Progenitor cell of endocrine pancreas (in vitro differentiated cells): Measurements from ENCODE around the gene KIF4B. TPM values are rescaled to one million over a fixed set of nuclear protein-coding genes. Genes with fewer than 3 reads are reported as not detected.

Source experiments
- DNase-seq: peaks from one replicate; pipeline ENCODE4 v3.0.0; 2021; ENCODE audit warnings: low spot score; ENCODE audit not compliant: unreplicated experiment
- H3K27ac Mint-ChIP-seq: 2 replicates; pipeline ENCODE4 v1.8.0; 2021; ENCODE audit warnings: mild to moderate bottlenecking, moderate library complexity, mixed read lengths
- H3K27me3 Mint-ChIP-seq: 2 replicates; pipeline ENCODE4 v1.8.0; 2021; ENCODE audit warnings: mixed read lengths
- H3K36me3 Mint-ChIP-seq: 2 replicates; pipeline ENCODE4 v1.8.0; 2022; ENCODE audit warnings: mixed read lengths; ENCODE audit not compliant: insufficient read depth
- H3K4me1 Mint-ChIP-seq: 2 replicates; pipeline ENCODE4 v1.8.0; 2021; ENCODE audit warnings: low read depth, mixed read lengths
- H3K4me3 Mint-ChIP-seq: 2 replicates; pipeline ENCODE4 v1.8.0; 2021; ENCODE audit warnings: low read depth, mild to moderate bottlenecking, moderate library complexity, mixed read lengths
- H3K9me3 Mint-ChIP-seq: 2 replicates; pipeline ENCODE4 v1.8.0; 2021; ENCODE audit warnings: low read depth, mixed read lengths
- long read RNA-seq: library from polyadenylated mRNA; unstranded; transcript quantifications from one replicate; pipeline ENCODE4 v2.0.0, GENCODE V29; 2020
- total RNA-seq: library from RNA; stranded (reverse); gene quantifications from 2 replicates; pipeline ENCODE4 v1.2.1, GENCODE V29; 2021
- TF ChIP-seq, protein P1 (sequence below): fragments of 200-600 bp; sonication (generic); IDR thresholded peaks from one replicate; pipeline ENCODE4 v1.5.0; 2021; ENCODE audit warnings: antibody characterized with exemption, mild to moderate bottlenecking; ENCODE audit not compliant: unreplicated experiment

The KIF4B gene, protein sequence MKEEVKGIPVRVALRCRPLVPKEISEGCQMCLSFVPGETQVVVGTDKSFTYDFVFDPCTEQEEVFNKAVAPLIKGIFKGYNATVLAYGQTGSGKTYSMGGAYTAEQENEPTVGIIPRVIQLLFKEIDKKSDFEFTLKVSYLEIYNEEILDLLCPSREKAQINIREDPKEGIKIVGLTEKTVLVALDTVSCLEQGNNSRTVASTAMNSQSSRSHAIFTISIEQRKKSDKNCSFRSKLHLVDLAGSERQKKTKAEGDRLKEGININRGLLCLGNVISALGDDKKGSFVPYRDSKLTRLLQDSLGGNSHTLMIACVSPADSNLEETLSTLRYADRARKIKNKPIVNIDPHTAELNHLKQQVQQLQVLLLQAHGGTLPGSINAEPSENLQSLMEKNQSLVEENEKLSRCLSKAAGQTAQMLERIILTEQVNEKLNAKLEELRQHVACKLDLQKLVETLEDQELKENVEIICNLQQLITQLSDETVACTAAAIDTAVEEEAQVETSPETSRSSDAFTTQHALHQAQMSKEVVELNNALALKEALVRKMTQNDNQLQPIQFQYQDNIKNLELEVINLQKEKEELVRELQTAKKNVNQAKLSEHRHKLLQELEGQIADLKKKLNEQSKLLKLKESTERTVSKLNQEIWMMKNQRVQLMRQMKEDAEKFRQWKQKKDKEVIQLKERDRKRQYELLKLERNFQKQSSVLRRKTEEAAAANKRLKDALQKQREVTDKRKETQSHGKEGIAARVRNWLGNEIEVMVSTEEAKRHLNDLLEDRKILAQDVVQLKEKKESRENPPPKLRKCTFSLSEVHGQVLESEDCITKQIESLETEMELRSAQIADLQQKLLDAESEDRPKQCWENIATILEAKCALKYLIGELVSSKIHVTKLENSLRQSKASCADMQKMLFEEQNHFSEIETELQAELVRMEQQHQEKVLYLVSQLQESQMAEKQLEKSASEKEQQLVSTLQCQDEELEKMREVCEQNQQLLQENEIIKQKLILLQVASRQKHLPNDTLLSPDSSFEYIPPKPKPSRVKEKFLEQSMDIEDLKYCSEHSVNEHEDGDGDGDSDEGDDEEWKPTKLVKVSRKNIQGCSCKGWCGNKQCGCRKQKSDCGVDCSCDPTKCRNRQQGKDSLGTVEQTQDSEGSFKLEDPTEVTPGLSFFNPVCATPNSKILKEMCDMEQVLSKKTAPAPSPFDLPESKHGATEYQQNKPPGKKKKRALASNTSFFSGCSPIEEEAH
- total RNA-seq = not detected in 2 replicates
- long read RNA-seq = 0 reads

DNA sequence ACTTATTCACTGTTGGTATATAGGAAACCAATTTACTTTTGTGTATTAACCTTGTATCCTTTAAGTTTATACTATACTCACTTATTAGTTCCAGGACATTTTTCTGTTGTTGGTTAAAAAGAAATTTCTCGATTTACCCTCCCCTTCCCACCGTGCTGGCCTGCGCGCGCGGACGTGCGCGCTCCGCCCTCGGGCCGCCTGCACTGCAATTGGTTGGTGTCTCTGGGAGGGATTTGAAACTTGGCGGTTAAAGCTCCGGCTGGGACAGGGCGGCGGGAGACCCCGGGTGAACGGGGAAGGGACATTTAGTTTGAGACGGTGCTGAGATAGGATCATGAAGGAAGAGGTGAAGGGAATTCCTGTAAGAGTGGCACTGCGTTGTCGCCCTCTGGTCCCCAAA, at the start of gene KIF4B:
KIF4B (plus strand) TSS at position 230 of the 400 bp plus-strand sequence; CDS start at position 335, 105 bp downstream.
- TF ChIP-seq, protein P1, sequence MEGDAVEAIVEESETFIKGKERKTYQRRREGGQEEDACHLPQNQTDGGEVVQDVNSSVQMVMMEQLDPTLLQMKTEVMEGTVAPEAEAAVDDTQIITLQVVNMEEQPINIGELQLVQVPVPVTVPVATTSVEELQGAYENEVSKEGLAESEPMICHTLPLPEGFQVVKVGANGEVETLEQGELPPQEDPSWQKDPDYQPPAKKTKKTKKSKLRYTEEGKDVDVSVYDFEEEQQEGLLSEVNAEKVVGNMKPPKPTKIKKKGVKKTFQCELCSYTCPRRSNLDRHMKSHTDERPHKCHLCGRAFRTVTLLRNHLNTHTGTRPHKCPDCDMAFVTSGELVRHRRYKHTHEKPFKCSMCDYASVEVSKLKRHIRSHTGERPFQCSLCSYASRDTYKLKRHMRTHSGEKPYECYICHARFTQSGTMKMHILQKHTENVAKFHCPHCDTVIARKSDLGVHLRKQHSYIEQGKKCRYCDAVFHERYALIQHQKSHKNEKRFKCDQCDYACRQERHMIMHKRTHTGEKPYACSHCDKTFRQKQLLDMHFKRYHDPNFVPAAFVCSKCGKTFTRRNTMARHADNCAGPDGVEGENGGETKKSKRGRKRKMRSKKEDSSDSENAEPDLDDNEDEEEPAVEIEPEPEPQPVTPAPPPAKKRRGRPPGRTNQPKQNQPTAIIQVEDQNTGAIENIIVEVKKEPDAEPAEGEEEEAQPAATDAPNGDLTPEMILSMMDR = no peak
- no peak within 1 kb of the TSS for H3K27ac Mint-ChIP-seq
- H3K4me3 Mint-ChIP-seq = no peak within 1 kb of the TSS
- H3K36me3 Mint-ChIP-seq = no peaks in the 10 kb centered on the region
- H3K27me3 Mint-ChIP-seq = peaks cover 6% of the 10 kb centered on the region
- H3K9me3 Mint-ChIP-seq = peaks cover 7% of the 10 kb centered on the region
- no peaks in the 10 kb centered on the region for H3K4me1 Mint-ChIP-seq
- DNase-seq = no peak

DNA sequence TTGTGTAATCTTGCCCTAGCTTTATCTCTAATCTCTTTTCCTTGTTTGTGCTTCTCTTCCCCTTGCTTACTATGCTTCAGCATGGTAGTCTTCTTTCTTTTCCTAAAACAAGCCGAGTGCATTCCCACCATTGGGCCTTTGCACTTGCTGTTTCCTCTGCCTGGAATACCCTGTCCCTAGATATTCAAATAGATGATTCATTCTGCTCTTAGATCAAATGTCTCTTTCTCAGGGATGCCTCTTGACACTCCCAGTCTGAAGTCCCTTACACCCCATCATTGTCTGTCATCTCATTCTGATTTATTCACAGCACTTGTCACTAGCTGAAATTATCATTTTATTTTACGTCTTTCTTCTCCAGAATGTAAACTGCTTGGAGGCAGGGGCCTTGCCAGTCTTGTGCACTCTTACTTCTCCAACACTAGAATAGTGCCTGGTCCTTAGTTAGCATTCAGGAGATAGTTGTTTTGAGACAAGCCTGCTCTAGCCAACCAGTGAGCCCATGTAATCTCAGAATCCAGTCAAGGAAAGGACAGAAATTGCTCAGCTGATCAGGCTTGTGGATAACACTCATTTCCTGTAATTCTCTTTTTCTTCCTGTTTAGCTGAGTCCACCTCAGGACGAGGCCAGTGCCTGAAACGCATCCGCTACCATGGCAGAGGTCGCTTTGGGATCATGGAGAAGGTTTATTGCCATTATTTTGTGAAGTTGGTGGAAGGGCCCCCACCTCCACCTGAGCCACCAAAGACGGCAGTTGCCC, 47.3 kb upstream of the KIF4B start:
- Mint-ChIP-seq H3K4me3 (no peak overlapping the region), H3K27ac (no peak overlapping the region), H3K36me3 (peaks cover 7% of the 10 kb centered on the region), H3K9me3 (no peaks in the 10 kb centered on the region), H3K4me1 (peaks cover 4% of the 10 kb centered on the region), H3K27me3 (no peaks in the 10 kb centered on the region)
- no peak for DNase-seq
- TF ChIP-seq, protein P1 = no peak

GRCh38 chr5:154966874-154967273, 46.7 kb upstream of the KIF4B start:
- Mint-ChIP-seq H3K27ac (no peak overlapping the region), H3K4me3 (no peak overlapping the region), H3K27me3 (no peaks in the 10 kb centered on the region), H3K4me1 (peaks cover 4% of the 10 kb centered on the region), H3K9me3 (no peaks in the 10 kb centered on the region), H3K36me3 (peaks cover 7% of the 10 kb centered on the region)
- DNase-seq = no peak
- TF ChIP-seq, protein P1 = no peak

DNA sequence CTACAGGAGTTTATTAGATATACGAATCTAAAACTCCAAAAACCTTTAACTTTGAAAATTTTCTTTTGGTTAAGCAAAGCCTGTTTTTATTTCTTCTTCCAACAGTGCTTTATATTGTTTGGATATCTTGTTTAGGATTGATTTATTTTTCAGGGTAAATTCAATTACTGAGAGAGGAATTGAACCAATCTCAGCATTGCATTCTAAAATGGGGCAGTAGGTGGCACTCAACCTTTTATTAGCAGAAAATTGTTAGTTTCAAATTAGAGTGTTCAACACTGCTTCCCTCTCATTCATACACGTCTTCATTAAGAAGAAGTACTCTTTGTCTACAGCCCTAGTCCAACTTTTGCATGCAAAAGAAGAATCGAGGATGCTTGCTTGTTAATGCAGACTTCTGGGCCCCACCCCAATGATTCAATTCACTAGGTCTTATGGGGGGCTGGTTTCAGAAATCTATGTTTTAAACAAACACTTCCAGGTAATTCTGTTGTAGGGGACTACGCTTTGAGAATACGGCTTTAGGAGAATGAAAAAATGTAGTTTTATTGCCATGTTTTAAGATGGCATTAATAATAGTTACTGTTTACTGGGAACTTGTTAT, 46.0 kb upstream of the KIF4B start:
- Mint-ChIP-seq H3K9me3 (no peaks in the 10 kb centered on the region), H3K27ac (no peak overlapping the region), H3K4me3 (no peak overlapping the region), H3K4me1 (peaks cover 4% of the 10 kb centered on the region), H3K36me3 (peaks cover 7% of the 10 kb centered on the region), H3K27me3 (no peaks in the 10 kb centered on the region)
- TF ChIP-seq, protein P1 = peak; percentile 65
- no peak for DNase-seq
